ENCODE data around the gene CACNA1H.

The CACNA1H gene

DNA sequence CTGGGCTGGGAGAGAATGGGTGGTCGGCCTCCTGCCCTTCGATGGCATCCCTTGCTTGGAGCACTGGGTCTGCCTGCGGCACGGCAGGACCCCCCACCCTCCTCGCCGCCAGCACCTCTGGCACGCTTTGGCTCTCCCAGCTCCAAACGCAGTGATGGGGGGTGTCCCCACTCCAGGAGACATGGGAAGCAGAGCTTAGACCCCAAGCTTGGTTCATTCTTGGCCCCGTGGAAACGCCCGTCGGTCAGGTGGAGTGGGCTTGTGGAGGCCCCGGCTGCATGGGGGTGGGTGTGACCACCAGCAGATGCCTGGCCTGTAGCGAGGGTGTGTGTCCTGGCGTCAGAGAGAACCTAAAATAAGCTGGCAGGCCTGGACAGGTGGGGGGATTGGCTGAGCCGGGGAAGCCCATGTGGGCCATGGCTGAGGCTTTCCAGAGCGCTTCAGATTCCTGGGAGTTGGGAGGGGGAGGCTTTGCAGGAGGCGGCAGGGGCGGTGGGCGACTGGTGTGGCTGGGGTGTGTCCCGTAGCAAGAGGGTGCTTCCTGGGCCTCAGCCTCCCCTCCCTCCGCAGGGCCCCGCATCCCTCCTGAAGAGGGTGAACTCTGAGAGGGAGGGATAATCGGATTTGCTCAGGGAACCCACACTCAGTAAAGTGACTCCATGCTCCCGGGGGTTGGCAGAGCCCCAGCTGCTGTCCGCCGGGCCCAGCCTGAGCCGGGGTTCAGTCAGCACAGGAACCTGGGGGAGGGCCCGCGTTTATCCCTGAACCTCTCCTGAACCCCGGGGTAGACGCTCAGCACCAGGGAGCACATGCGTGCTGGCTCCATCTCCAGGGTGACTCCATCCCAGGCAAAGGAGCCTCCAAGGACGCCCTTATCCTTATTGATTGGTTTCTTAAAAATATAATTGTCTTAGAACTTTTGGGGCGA is 3.4 kb downstream of the CACNA1H start:
- in situ Hi-C loops (cut with MboI; ENCODE audit: low sequenced_read_pairs): no loop called here

DNA sequence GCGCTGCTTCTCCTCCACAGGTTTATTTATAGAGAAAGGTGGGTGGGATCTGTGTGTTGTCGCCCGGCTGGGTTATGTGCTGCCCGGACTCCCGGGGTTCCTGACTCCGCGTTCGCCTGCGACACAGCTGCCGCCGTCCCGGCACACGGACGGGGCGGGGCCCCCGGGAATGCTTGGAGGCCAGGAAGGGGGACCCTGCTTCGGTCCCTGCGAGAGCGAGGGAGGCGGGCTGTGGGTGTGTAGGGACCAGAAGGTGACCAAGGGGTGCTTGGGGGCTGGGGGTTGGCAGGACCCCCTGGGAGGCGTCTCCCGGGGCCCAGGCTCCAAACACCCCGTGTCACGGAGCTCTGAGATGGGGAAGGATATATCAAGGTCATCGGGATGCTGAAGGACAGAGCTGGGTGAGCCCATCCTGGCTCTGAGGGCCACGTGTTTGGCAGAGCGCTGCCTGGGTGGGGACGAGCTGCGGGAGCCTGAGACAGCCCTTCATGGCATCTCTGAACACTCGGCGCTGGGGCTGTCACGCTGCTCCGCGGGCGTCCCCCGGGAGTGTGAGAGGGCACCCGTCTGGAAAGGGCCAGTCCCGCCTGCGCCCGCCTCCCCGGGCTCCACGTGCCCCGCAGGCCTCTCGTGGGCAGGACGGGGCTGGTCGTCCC is 4.2 kb downstream of the CACNA1H start:
- in situ Hi-C loops (cut with MboI; ENCODE audit: low sequenced_read_pairs): no loop called here

DNA sequence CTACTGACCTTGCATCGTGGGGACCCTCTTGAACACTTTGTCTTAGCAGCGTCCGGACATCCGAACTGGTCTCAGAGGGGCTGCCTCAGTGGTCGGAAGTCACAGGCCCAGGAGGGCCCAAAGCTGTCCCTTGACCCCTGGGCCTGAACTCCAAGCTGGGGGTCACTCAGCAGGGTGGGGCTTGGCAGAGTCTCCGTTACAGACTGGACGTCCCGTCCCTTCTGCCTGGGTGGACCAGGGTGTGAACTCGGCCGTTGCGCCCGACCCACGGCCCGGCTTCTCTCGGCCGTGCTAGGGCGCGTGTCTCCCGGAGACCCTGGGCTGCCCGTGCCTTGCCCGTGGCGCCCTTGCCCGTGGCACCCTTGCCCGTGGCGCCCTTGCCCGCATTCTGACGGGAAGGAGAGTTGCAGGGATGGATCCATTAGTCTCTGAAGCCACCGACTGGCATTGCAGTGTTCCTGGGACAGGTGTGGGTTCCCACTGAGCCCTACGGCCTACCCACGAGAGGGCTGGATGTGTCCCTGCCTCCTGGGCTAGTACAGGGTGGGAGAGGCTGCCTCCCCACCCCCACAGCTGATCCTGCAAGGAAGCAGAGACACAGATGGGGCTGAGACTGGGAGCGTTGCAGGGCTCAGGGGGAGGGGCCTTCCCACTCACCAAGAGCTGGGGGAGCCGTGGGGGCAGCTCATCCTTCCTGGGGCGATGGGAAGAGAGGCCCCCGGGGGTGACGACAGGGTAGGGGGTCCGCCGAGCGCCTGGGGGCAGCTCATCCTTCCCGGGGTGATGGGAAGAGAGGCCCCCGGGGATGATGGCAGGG is 4.9 kb downstream of the CACNA1H start:
- in situ Hi-C loops (cut with MboI; ENCODE audit: low sequenced_read_pairs): no loop called here

DNA sequence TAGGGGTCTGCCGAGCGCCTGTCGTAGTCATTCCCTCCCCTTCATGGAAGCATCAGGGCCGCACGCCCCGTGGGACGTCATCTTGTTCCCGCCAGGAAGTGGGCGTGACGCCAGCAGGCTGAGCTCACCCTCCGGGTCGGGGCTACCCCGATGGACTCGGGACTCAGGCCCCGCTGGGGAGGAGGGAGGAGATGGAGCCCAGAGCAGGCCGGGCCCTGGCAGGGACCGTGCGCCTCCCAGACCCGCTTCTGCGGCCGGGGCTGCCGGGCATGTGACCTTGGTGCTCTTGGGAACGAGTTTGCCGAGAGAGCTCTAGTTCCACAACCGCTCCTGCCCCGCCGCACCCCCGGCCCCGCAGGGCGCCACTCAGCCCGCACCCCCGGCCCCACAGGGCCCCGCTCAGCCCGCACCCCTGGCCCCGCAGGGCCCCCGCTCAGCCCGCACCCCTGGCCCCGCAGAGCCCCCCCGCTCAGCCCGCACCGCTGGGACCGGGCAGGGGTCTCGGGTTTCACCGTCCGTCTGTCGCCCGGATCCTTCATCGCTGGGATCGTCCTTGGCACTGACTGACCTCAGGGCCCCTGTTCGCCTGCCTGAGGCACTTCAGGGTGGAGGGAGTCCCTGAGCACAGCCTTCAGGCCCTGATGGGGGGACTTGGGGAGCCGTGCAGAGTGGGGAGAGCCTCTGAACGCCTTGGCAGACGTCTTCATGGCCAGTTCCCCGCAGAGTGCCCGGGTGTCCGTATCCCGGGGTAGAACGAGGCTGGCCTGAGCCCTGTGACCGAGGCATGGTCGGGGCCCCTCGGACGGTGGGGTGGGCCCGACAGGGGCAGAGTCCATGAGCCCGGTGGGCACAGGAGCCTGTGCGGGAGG is 5.8 kb downstream of the CACNA1H start:
- in situ Hi-C loops (cut with MboI; ENCODE audit: low sequenced_read_pairs): no loop called here

DNA sequence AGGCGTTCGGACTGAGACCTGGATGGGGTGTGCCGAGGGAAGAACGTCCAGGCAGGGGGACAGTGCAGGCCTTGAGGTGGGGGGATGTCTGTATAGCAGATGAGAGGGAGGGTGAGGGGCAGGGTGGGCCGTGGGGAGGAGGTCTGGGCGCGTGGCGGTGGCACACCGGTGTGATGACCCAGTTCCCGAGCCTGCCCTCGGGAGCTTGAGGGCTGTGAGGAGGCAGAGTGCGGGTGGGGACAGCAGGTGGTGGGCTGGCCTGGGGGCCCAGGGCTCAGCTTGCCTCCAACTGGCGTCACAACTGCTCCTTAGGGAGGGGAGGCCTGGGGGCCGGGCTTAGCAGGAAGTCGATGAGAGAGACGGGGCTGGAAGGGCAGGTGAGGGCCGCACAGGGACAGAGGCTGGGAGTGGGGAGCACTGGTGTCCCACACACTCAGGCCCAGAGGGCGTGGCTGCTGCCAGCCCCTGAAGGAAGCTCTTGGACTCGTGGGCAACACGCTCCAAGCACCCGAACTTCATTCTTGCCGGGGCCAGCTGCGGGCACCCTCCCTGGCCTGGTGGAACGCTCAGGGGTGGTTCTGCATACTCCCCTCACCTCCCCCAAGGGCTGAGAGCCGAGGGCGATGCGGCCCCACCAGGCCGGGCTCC is 6.5 kb downstream of the CACNA1H start:
- in situ Hi-C loops (cut with MboI; ENCODE audit: low sequenced_read_pairs): no loop called here

DNA sequence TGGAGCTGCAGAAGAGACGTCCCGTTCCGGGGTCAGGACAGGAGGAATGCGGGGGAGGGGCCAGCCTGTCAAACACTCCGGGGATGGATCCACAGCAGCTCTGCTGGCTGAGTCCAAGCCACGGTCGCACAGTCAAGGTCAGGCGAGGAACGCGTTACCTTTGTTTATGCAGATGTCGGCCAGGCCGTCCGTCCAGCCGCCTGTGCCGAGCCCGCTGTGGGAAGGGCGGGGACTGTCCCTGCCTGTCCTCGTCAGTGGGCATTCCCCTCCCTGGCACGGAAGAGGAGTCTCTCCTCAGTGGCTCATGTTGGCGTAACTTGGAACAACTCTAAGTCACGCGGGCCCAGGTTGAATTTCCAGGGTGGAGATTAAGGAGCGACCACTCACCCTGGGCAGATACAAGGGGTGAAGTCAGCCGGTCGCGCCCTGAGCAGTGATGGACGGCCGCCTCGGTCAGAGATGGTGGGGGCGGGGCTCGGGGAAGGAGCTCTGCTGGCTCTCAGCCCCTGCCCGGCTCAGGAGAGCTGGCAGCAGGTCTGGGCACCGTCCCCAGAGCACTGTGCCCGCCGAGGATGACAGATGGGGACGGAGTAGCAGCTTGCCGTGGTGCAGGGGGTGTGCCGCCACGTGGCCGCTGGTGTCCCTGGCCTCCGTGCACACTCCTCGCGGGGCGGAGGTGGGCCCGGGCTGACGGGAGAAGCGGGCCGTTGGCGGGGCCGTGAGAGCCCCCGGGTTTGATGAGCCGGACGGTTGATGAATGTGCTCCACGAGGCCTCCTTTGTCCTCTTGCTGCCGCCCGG is 7.3 kb downstream of the CACNA1H start:
- in situ Hi-C loops (cut with MboI; ENCODE audit: low sequenced_read_pairs): no loop called here

DNA sequence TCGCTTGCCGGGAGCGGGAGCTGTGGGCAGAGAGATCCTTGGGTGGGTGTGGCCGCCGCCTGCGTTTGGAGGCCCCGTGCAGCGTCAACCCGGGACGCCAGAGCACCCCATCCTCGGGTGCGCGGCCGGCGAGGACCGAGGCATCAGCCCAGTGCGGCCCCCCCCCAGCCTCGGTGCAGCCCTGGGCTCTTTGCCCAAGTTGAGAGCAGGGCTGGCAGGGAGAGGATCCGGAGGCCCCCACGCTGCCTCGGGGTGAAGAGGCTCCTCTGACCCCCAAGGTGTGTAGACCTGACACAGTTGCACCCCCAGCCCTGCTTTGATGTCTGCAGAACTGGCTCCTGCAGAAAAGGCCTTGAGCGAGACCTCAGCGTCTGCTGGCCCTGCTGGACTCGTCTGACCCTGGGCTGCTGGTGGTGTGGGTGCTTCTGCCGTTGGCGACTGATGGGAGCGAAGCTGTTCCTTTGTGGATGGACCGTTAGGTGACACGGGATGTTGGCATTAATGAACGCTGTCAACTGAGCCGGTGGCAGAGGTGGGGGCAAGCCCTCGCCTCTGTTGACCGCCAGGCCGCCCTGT is 8.0 kb downstream of the CACNA1H start:
- in situ Hi-C loops (cut with MboI; ENCODE audit: low sequenced_read_pairs): no loop called here

DNA sequence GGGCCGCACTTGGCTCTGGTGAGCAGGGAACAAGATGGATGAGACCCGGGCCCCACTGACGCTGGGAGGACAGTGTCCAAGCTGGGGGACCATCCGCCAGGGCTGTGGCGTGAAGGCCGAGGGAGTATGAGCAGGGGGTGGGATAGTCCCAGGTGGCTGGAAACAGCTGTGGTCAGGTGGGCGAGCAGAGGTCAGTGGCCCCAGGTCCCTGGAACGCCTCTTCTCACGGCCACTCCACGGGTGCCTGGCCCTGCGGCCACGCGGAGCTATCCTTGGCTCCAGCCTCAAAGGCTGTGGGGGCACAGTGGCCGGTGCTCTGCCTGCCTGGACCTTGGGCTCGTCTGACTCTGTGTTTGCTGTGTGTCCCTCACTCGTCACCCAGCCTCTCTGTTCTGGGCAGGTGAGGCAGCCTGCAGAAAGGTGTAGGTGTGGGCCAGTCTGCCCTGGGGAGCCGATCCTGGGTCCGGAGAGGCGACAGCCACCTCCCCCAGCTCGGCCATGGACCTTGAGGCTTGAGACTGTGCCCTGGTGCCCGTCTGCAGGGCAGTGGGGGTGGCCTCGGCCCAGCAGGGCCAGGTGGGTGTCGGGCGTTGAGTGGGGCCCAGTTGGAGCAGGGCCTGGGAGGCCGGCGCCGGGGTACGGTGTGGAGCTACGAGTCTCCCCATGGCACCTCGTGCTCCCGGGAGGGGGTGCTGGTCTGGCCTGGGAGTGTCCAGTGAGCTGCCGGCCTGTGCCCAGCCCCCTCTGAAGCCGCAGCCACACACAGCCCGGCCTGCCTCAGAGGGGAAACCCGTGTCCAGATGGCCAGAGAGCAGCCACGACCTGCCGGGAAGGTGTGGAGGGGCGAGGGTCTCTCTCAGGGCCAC is 10.0 kb downstream of the CACNA1H start:
- in situ Hi-C loops (cut with MboI; ENCODE audit: low sequenced_read_pairs): no loop called here

DNA sequence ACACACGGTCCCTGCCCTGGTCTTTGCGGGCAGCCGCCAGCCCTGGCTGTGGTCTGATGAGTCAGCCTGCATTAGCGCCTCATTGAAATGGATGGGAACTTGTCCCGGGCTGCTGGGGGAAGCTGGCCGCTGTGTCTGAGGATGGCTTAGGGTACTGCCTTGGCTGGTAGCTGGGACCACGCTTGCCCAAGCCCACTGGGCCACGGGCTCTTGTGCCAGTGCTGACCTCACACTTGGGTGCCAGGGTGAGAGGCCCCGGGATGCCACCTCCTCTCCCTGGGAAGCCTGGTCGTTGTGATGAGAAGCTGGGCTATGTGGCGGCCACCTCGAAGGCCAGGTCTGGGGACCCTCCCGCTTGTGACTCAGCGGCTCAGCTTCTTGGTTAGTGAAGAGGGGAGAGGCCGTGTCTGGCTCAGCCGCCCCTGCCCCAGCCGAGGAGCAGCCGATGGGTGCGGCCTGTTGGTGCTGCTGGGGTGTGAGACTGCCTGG is 10.7 kb downstream of the CACNA1H start:
- in situ Hi-C loops (cut with MboI; ENCODE audit: low sequenced_read_pairs): no loop called here

DNA sequence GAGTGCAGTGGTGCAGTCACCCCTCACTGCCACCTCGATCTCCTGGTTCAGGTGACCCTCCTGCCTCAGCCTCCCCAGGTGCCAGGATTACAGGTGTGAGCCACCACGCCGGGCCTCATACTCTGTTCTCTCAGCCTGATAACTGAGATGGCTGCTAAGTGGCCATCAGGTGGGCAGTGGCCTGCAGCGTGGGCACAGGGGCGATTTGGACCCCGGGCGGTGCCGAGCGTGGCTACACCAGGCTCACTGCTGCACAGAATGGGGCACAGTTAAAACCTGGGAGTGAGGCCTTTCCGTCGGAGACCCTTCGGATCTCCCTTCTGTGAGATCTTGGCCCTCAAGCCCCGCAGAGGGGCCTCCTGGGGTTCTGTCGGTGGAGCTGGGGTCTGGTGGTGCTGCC is 11.5 kb downstream of the CACNA1H start:
- in situ Hi-C loops (cut with MboI; ENCODE audit: low sequenced_read_pairs): no loop called here

DNA sequence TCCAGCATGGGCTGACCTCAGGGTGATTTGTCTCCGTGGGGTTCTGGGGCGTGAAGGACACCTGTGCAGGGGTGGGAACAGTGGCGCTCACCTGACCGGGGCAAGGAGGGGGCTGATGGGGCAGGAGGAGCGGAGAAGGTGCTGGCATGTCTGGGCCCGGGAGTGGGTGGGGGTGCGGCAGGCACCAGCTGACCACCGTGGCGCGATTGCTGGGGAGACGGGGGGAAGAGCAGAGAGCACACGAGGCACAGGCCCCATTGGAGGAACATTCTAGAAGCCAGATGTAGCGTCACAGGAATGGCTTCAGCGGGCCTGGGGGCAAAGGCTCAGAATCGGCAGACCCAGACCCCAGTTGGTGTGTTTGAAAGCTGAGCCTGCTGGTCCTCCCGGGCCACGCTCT is 12.1 kb downstream of the CACNA1H start:
- in situ Hi-C loops (cut with MboI; ENCODE audit: low sequenced_read_pairs): no loop called here

DNA sequence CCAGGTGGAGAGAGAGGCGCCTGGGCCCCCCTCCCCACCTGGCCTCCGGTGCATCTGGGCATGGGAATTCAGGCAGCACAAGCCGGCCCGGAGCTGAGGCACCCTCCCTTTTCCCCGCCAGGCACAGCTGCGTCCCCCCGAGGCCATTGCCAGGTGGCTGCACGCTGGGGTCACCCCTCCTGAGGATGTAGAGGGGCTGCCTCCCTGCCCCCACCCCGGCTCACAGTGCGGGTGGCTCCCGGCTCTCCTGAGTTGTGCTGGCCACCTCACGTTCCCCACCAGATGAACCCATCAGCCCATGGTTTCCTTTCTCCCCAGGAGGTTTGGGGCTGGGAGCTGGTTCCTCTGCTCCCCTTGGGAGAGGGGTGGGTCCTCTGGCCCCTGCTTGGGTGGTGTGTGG is 12.6 kb downstream of the CACNA1H start:
- in situ Hi-C loops (cut with MboI; ENCODE audit: low sequenced_read_pairs): no loop called here

DNA sequence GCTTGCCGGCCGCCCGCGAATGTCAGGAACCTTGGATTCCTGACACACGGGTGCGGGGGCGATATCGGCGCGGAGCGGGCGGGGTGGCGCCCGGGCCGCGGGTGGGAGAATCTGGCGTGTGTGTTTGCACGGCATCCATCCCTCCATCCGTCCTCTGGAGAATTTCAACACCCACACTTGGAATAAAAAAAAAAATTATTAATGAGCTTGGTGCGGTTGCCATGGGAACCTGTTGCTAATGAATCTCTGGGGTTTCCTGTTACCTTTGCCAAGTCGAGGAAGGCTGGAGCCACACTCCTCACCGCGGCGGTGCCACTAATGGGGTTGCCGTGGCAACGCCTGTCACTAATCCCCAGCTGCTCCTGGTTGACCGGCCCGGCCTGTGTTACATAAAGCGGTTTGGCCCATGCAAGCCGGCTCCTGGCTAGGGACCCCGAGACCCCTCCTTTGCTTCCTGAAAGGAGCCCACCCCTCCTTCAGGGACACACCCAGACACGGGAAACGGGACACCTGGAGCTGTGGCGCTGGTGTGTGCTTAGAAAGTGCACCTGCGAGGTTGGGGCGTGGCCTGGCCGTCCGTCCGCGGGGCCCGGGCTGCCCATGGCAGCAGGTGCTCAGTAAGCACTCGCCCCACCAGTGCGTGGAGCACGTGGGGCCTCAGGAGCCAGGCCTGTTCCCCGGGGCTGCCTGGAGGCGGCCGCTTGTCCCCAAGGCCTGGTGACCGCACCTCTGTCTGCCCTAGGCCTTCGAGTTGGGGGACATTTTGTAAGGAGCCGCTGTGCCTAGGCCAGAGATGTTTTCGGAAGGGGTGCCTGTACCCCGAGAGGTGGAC is 14.6 kb downstream of the CACNA1H start:
- in situ Hi-C loops (cut with MboI; ENCODE audit: low sequenced_read_pairs): no loop called here

DNA sequence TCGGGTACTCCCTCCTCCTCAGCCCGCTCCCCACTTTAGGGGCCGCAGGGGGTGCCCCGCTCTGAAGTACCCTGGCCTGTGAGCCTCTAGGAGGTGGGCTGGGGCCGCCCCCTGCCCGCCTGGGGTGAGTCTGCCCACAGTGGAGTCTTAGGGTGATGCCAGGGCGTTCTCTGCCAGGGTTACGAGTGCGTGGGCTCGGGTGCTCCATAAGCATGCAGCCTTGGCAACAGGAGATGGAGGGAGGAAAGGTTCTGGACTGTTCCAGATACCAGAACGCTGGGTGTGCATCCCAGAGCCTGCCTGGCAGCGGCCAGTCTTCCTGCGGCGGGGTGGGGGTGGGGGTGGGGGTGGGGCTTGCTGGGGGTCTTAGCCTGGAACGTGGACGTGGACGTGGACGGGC is 15.9 kb downstream of the CACNA1H start:
- in situ Hi-C loops (cut with MboI; ENCODE audit: low sequenced_read_pairs): no loop called here

DNA sequence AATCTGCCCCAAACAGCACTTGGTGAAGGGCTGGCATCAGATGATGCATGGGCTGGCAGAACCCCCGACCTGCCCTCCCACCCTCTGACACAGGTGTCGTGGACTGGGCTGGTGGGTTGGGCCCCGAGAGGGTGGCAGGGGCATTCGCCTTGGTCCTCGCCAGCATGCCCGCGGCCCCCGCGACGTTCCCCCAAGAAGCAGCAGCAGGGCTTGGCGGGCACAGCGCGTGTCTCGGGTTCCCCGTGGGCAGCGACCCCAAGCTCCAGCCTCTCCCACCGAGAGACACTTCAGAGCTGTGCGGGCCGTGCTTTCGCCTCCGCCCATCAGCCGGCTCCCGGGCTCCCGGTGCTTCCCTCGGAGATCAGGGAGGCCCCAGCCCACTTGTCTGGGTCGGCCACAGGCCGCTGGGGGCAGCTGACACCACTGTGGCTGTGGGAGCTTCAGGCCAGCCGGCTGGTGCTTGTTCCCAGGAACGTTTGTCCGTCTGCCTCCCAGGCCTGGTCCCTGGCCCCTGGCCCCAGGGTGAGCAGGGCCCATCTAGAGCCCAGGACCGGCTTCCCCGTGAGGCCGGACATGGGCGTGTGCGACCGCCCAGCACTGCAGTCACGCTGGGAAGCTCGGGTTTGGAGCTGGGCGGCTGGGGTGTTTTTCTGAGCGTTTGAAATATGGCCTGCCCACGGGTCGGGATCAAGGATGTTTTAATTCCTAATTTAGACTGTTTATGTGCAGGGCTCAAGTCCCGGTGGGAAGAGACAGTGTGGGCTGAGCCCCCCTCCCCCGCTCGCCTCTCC is 16.6 kb downstream of the CACNA1H start:
- in situ Hi-C loops (cut with MboI; ENCODE audit: low sequenced_read_pairs): no loop called here

DNA sequence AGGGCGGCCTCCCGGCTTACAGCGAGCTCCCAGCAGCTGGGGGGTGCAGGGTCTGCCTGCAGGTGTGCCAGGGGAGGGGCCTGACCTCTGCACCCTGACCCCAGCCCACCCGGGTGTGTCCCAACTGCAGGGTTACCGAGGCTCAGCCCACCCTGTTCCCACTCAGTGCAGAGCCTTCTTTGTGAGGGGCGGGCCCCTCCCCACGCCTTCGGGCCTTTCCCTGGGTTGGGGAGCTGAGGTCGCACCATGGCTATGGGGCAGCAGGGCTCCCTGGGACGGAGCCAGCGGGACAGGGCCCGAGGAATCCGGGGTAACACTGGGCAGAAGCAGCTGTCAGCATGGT is 17.1 kb downstream of the CACNA1H start:
- in situ Hi-C loops (cut with MboI; ENCODE audit: low sequenced_read_pairs): no loop called here

Measured in HL-60/S4 (cell line).